Suppressor macrophage (primary cell): ENCODE measurements around the gene MAJIN.
"Not testable (repeated sequence)": the region's sequence is repeated elsewhere in the genome, so short reads cannot be mapped to it uniquely, and the experiment has no call there.

Source experiments
- DNase-seq, 4 experiments: peaks; one replicate each; pipeline ENCODE4 v3.0.0-alpha.2; 2020 to 2022
- total RNA-seq, 17 experiments: gene quantifications; one replicate each; lab custom pipeline; 2026; ENCODE audit warnings: mixed read lengths in 6 of 17, inconsistent platforms in 3 of 17; lab: John Stamatoyannopoulos, UW

Gene MAJIN
- 0 to 1.3 (median 0) reads per million in 17 experiments for total RNA-seq

GRCh38 chr11:64971421-64972233 is at the start of gene MAJIN:
TSS of gene MAJIN (minus strand) at chr11:64972108. CDS start at chr11:64959405, 12,703 bp downstream.
- DNase-seq: peak; percentile 85 to 94 (median 92)

GRCh38 chr11:65021509-65021908 is 49.6 kb upstream of the MAJIN start:
- DNase-seq: no peak

- no peak for DNase-seq
Observed at GRCh38 chr11:65021003-65021402, 49.1 kb upstream of the MAJIN start.

GRCh38 chr11:65019824-65020223 is 47.9 kb upstream of the MAJIN start:
- DNase-seq: peak in 3 of 4 experiments; percentile 17 to 29 (median 21)

GRCh38 chr11:65017937-65018336 is 46.0 kb upstream of the MAJIN start:
- no peak for DNase-seq

GRCh38 chr11:65016705-65017104 is 44.8 kb upstream of the MAJIN start:
- no peak for DNase-seq

- no peak for DNase-seq
Observed at GRCh38 chr11:65014726-65015227, 42.9 kb upstream of the MAJIN start.

GRCh38 chr11:65013888-65014725 is 42.2 kb upstream of the MAJIN start, which contains the start of gene ARL2:
TSS of gene ARL2 (plus strand) at chr11:65014160. CDS start at chr11:65014208, 48 bp downstream.
- peak; percentile 90 to 96 (median 94) for DNase-seq

GRCh38 chr11:65013130-65013887 is 41.4 kb upstream of the MAJIN start:
- peak; percentile 95 to 97 (median 96) for DNase-seq

- DNase-seq: no peak
Observed at GRCh38 chr11:65008873-65009272, 37.0 kb upstream of the MAJIN start.

- no peak for DNase-seq
Observed at GRCh38 chr11:65008016-65008415, 36.1 kb upstream of the MAJIN start.

GRCh38 chr11:65003968-65004367 is 32.1 kb upstream of the MAJIN start:
- not testable (repeated sequence) for DNase-seq

GRCh38 chr11:65003282-65003681 is 31.4 kb upstream of the MAJIN start:
- DNase-seq: no peak

GRCh38 chr11:65002706-65003105 is 30.8 kb upstream of the MAJIN start:
- no peak for DNase-seq

GRCh38 chr11:64999478-64999877 is 27.6 kb upstream of the MAJIN start:
- DNase-seq: no peak

GRCh38 chr11:64998690-64999431 is 27.0 kb upstream of the MAJIN start:
- no peak for DNase-seq

- DNase-seq: no peak
Observed at GRCh38 chr11:64998141-64998540, 26.2 kb upstream of the MAJIN start.

- peak; percentile 84 to 92 (median 89) for DNase-seq
Observed at GRCh38 chr11:64996710-64997380, 24.9 kb upstream of the MAJIN start, which contains the start of gene BATF2. TSS of gene BATF2 (minus strand) at chr11:64996971. CDS start at chr11:64996914, 57 bp downstream.

- no peak for DNase-seq
Observed at GRCh38 chr11:64996327-64996709, 24.4 kb upstream of the MAJIN start.

GRCh38 chr11:64994318-64994717 is 22.4 kb upstream of the MAJIN start:
- DNase-seq: no peak
